Lung (tissue), 12 donors: ENCODE data around the gene NACC2. TPM values are rescaled to one million over a fixed set of nuclear protein-coding genes. Genes with fewer than 3 reads are reported as not detected.

Experiments used
- ATAC-seq: fragments of 200-7000 bp; cut with Tn5 transposase; one replicate; pipeline ENCODE4 v1.9.1; 2020; ENCODE audit warnings: moderate number of reproducible peaks; ENCODE audit not compliant: insufficient read depth, low FRiP score
- DNase-seq, 3 donors: peaks; one replicate each; pipeline ENCODE4 v3.0.0-alpha.2; 2013 to 2017
- H3K27ac ChIP-seq, 2 donors: one replicate each; pipeline ENCODE4 v1.5.1; 2013; ENCODE audit warnings: mild to moderate bottlenecking in 2 of 2, moderate library complexity in 2 of 2, control low read depth in 1 of 2, inconsistent platforms in 1 of 2, low read depth in 1 of 2, low read length in 1 of 2
- H3K27me3 ChIP-seq, 3 donors: one replicate each; pipeline ENCODE4 v1.5.1; 2013; ENCODE audit warnings: low read length in 2 of 3; ENCODE audit not compliant: control insufficient read depth in 3 of 3, insufficient read depth in 3 of 3
- H3K36me3 ChIP-seq, 4 donors: one replicate each; pipeline ENCODE4 v1.5.1; 2013; ENCODE audit warnings: low read length in 4 of 4, mild to moderate bottlenecking in 1 of 4, moderate library complexity in 1 of 4; ENCODE audit not compliant: control insufficient read depth in 4 of 4, insufficient read depth in 4 of 4
- H3K4me1 ChIP-seq, 5 donors: one replicate each; pipeline ENCODE4 v1.5.1; 2013; ENCODE audit warnings: low read length in 5 of 5, mild to moderate bottlenecking in 2 of 5, moderate library complexity in 1 of 5; ENCODE audit not compliant: control insufficient read depth in 5 of 5, insufficient read depth in 5 of 5
- H3K4me3 ChIP-seq: one replicate; pipeline ENCODE4 v1.5.1; 2013; ENCODE audit warnings: mild to moderate bottlenecking, control low read depth, moderate library complexity
- H3K9ac ChIP-seq, 2 donors: one replicate each; pipeline ENCODE4 v1.5.1; 2013; ENCODE audit warnings: low read length in 2 of 2, control low read depth in 1 of 2; ENCODE audit not compliant: insufficient read depth in 1 of 2
- H3K9me3 ChIP-seq, 4 donors: one replicate each; pipeline ENCODE4 v1.5.1; 2013; ENCODE audit warnings: low read length in 3 of 4, mild to moderate bottlenecking in 1 of 4, moderate library complexity in 1 of 4; ENCODE audit not compliant: control insufficient read depth in 4 of 4, insufficient read depth in 3 of 4
- CTCF ChIP-seq: IDR thresholded peaks from 2 replicates; pipeline ENCODE4 v1.5.1; 2012; ENCODE audit warnings: mild to moderate bottlenecking; ENCODE audit errors: control extremely low read depth, extremely low read depth
- WGBS, 2 donors: extraction: QIAGEN DNeasy Blood & Tissue Kit; methylation state at CpG; one replicate each; pipeline ENCODE4 v1.1.7; 2013; 5-methylcytosine and 5-hydroxymethylcytosine counted together
- polyA plus RNA-seq, 2 donors: library from polyadenylated mRNA; stranded (reverse); fragments of 200-250 nt; gene quantifications; one replicate each; pipeline ENCODE4 v1.2.1, GENCODE V29; 2013
- total RNA-seq, 2 donors: library from RNA; depleted of rRNA in 1 of 2; stranded (reverse); fragments of >200 nt in 1 of 2; gene quantifications; one replicate each; pipeline ENCODE4 v1.2.1, GENCODE V29; 2014 to 2021
- donor health status: control.
- donor health status: control.
- donor health status: Bipolar disorder and iron deficiency.
- donor health status: healthy.
- donor health status: DM: yes; HTN: yes; CAD: no.

The NACC2 gene
- total and polyA plus RNA-seq, 4 donors: 5.9 to 32.7 (median 10.5) TPM

GRCh38 chr9:136011703-136012496, 83.2 kb downstream of the NACC2 start:
- DNase-seq (peak; percentile 87 to 90 (median 88)), ATAC-seq (peak; percentile 19)
- no peak for TF ChIP-seq CTCF
- Histone ChIP-seq H3K9ac (no peak overlapping the region), H3K27me3 (no peaks in the 10 kb centered on the region), H3K9me3 (no peaks in the 10 kb centered on the region), H3K4me3 (no peak overlapping the region), H3K27ac (peak overlapping the region; percentile 62 to 91), H3K36me3 (peaks cover 0 to 24% (median 0%) of the 10 kb centered on the region in 4 donors), H3K4me1 (peaks cover 0 to 39% (median 10%) of the 10 kb centered on the region in 5 donors)
- WGBS, 2 donors: 67 to 86% methylated on average over 56 to 59 of the region's 59 CpGs

GRCh38 chr9:136011376-136011702, 83.8 kb downstream of the NACC2 start:
- 64 to 74% methylated on average over 23 to 25 of the region's 25 CpGs for WGBS, 2 donors
- Histone ChIP-seq H3K27ac (peak overlapping the region; percentile 62 to 91), H3K4me1 (peaks cover 0 to 39% (median 10%) of the 10 kb centered on the region in 5 donors), H3K9me3 (no peaks in the 10 kb centered on the region), H3K9ac (no peak overlapping the region), H3K36me3 (peaks cover 0 to 24% (median 0%) of the 10 kb centered on the region in 4 donors), H3K27me3 (no peaks in the 10 kb centered on the region), H3K4me3 (no peak overlapping the region)
- DNase-seq (no peak), ATAC-seq (no peak)
- no peak for TF ChIP-seq CTCF

- H3K9ac ChIP-seq: no peak overlapping the region
- no peaks in the 10 kb centered on the region for H3K9me3 ChIP-seq
- H3K36me3 ChIP-seq: peaks cover 0 to 24% (median 0%) of the 10 kb centered on the region in 4 donors
- ATAC-seq (no peak), DNase-seq (peak in 1 of 3 donors; percentile 61)
- WGBS, 2 donors: 69 to 70% methylated on average over 27 to 28 of the region's 28 CpGs
- no peaks in the 10 kb centered on the region for H3K27me3 ChIP-seq
- peak overlapping the region in 1 of 2 donors; percentile 89 for H3K27ac ChIP-seq
- no peak overlapping the region for H3K4me3 ChIP-seq
- TF ChIP-seq CTCF: no peak
- H3K4me1 ChIP-seq: peaks cover 0 to 41% (median 10%) of the 10 kb centered on the region in 5 donors
These were observed 84.3 kb downstream of the NACC2 start for GRCh38 chr9:136010615-136011361.
